ENCODE results near the gene KLRK1.

GRCh38 chr12:10369557-10370415, 20.1 kb downstream of the KLRK1 start:
- TF ChIP-seq POLR2A (IDR thresholded peaks at IDR 0.05): no peak
- TF ChIP-seq EP300 (IDR thresholded peaks at IDR 0.05): no peak
- TF ChIP-seq CTCF (IDR thresholded peaks at IDR 0.05): no peak
